Breast epithelium (tissue), 4 donors: Measurements from ENCODE around the gene IQGAP1. TPM values are rescaled to one million over a fixed set of nuclear protein-coding genes. Genes with fewer than 3 reads are reported as not detected.

Source experiments
- DNase-seq, 2 donors: peaks; one replicate each; pipeline ENCODE4 v3.0.0-alpha.2; 2019; ENCODE audit warnings: low spot score in 2 of 2
- H3K27ac ChIP-seq, 2 donors: fragments of 200-600 bp; sonication (generic) in 1 of 2; one replicate each; pipeline ENCODE4 v1.5.1; 2016 to 2019; ENCODE audit warnings: mild to moderate bottlenecking in 1 of 2
- H3K27me3 ChIP-seq, 2 donors: fragments of 200-600 bp; sonication (generic) in 1 of 2; one replicate each; pipeline versions ENCODE4 v1.5.1 to v1.6.0; 2017 to 2019; ENCODE audit warnings: control low read depth in 1 of 2, mild to moderate bottlenecking in 1 of 2
- H3K36me3 ChIP-seq: fragments of 200-600 bp; one replicate; pipeline ENCODE4 v1.5.1; 2019
- H3K4me1 ChIP-seq, 2 donors: fragments of 200-600 bp; sonication (generic); one replicate each; pipeline ENCODE4 v1.5.1; 2016 to 2019; ENCODE audit warnings: control low read depth in 1 of 2
- H3K4me3 ChIP-seq, 3 donors: fragments of 200-600 bp; sonication (generic); 1 replicate in 2 of 3; 2 replicates in 1 of 3; pipeline ENCODE4 v1.5.1; 2016 to 2019; ENCODE audit warnings: mild to moderate bottlenecking in 3 of 3, moderate library complexity in 2 of 3
- H3K9me3 ChIP-seq, 2 donors: fragments of 200-600 bp; sonication (generic) in 1 of 2; one replicate each; pipeline ENCODE4 v1.5.1; 2016 to 2019; ENCODE audit warnings: control low read depth in 1 of 2
- POLR2A ChIP-seq: fragments of 450-650 bp; IDR thresholded peaks from one replicate; pipeline ENCODE4 v1.6.1; 2016; ENCODE audit warnings: antibody characterized with exemption, mild to moderate bottlenecking, moderate library complexity
- POLR2AphosphoS5 ChIP-seq, 3 donors: sonication (generic); formaldehyde crosslinking; IDR thresholded peaks; one replicate each; pipeline ENCODE4 v1.6.1; 2017; ENCODE audit warnings: antibody characterized with exemption in 3 of 3
- intact Hi-C: fragments of 100-400 bp; cut with DNase I; formaldehyde crosslinking; loops from one replicate; pipeline ENCODE4 v1.15.1; 2023; ENCODE audit warnings: low total_unique reads
- total RNA-seq, 3 donors: library from RNA; depleted of rRNA; stranded (reverse); fragments of >200 nt; gene quantifications; one replicate each; pipeline ENCODE4 v1.1.0, GENCODE V29; 2016
- TF ChIP-seq, protein P1 (sequence below), 3 donors: fragments of 450-650 bp; IDR thresholded peaks; one replicate each; pipeline ENCODE4 v1.5.1; 2016 to 2017; ENCODE audit warnings: antibody characterized with exemption in 3 of 3, mild to moderate bottlenecking in 3 of 3, moderate library complexity in 3 of 3

The IQGAP1 gene
- total RNA-seq, 3 donors from 2014 or later, result 244 to 387 (median 288) TPM

GRCh38 chr15:90418627-90419026, 30.6 kb downstream of the IQGAP1 start:
- no peaks in the 10 kb centered on the region for H3K9me3 ChIP-seq
- no peak overlapping the region for H3K4me3 ChIP-seq
- no peaks in the 10 kb centered on the region for H3K36me3 ChIP-seq
- intact Hi-C loops, result no loop called here
- TF ChIP-seq, protein P1, sequence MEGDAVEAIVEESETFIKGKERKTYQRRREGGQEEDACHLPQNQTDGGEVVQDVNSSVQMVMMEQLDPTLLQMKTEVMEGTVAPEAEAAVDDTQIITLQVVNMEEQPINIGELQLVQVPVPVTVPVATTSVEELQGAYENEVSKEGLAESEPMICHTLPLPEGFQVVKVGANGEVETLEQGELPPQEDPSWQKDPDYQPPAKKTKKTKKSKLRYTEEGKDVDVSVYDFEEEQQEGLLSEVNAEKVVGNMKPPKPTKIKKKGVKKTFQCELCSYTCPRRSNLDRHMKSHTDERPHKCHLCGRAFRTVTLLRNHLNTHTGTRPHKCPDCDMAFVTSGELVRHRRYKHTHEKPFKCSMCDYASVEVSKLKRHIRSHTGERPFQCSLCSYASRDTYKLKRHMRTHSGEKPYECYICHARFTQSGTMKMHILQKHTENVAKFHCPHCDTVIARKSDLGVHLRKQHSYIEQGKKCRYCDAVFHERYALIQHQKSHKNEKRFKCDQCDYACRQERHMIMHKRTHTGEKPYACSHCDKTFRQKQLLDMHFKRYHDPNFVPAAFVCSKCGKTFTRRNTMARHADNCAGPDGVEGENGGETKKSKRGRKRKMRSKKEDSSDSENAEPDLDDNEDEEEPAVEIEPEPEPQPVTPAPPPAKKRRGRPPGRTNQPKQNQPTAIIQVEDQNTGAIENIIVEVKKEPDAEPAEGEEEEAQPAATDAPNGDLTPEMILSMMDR (IDR thresholded peaks at IDR 0.05), result no peak
- no peak for TF ChIP-seq POLR2A
- TF ChIP-seq POLR2AphosphoS5 (IDR thresholded peaks at IDR 0.05), result no peak
- no peaks in the 10 kb centered on the region for H3K27me3 ChIP-seq
- peaks cover 8 to 23% of the 10 kb centered on the region in 2 donors for H3K4me1 ChIP-seq
- no peak for DNase-seq
- H3K27ac ChIP-seq, result peak overlapping the region; percentile 62 to 63

GRCh38 chr15:90419206-90419605, 31.2 kb downstream of the IQGAP1 start:
- TF ChIP-seq POLR2A (no peak), POLR2AphosphoS5 (IDR thresholded peaks at IDR 0.05) (no peak)
- TF ChIP-seq, protein P1 (IDR thresholded peaks at IDR 0.05), result no peak
- intact Hi-C loops, result no loop called here
- no peak overlapping the region for H3K4me3 ChIP-seq
- H3K4me1 ChIP-seq, result peaks cover 8 to 24% of the 10 kb centered on the region in 2 donors
- no peaks in the 10 kb centered on the region for H3K9me3 ChIP-seq
- H3K27me3 ChIP-seq, result no peaks in the 10 kb centered on the region
- no peaks in the 10 kb centered on the region for H3K36me3 ChIP-seq
- DNase-seq, result no peak
- H3K27ac ChIP-seq, result peak overlapping the region in 1 of 2 donors; percentile 86

- Histone ChIP-seq H3K27me3 (no peaks in the 10 kb centered on the region), H3K36me3 (no peaks in the 10 kb centered on the region), H3K4me1 (peaks cover 8 to 20% of the 10 kb centered on the region in 2 donors), H3K9me3 (no peaks in the 10 kb centered on the region), H3K27ac (peak overlapping the region; percentile 84 to 86), H3K4me3 (peak overlapping the region in 1 of 3 donors; percentile 24)
- TF ChIP-seq, protein P1 (IDR thresholded peaks at IDR 0.05), result no peak
- TF ChIP-seq POLR2AphosphoS5 (IDR thresholded peaks at IDR 0.05) (no peak), POLR2A (no peak)
- DNase-seq, result no peak
- intact Hi-C loops, result no loop called here
Measured at GRCh38 chr15:90419738-90420406, 31.8 kb downstream of the IQGAP1 start.

GRCh38 chr15:90420451-90420850, 32.4 kb downstream of the IQGAP1 start:
- intact Hi-C loops, result no loop called here
- Histone ChIP-seq H3K27ac (peak overlapping the region; percentile 84 to 86), H3K4me1 (peaks cover 8 to 20% of the 10 kb centered on the region in 2 donors), H3K36me3 (no peaks in the 10 kb centered on the region), H3K9me3 (no peaks in the 10 kb centered on the region), H3K4me3 (peak overlapping the region in 1 of 3 donors; percentile 24), H3K27me3 (no peaks in the 10 kb centered on the region)
- DNase-seq, result no peak
- TF ChIP-seq POLR2A (no peak), POLR2AphosphoS5 (IDR thresholded peaks at IDR 0.05) (no peak)
- TF ChIP-seq, protein P1 (IDR thresholded peaks at IDR 0.05), result no peak

GRCh38 chr15:90421527-90421926, 33.5 kb downstream of the IQGAP1 start:
- H3K36me3 ChIP-seq, result no peaks in the 10 kb centered on the region
- H3K27me3 ChIP-seq, result no peaks in the 10 kb centered on the region
- no peak for DNase-seq
- peak overlapping the region; percentile 84 to 86 for H3K27ac ChIP-seq
- intact Hi-C loops, result no loop called here
- no peak overlapping the region for H3K4me3 ChIP-seq
- H3K9me3 ChIP-seq, result no peaks in the 10 kb centered on the region
- TF ChIP-seq, protein P1 (IDR thresholded peaks at IDR 0.05), result no peak
- no peak for TF ChIP-seq POLR2AphosphoS5 (IDR thresholded peaks at IDR 0.05)
- no peak for TF ChIP-seq POLR2A
- H3K4me1 ChIP-seq, result peaks cover 8 to 20% of the 10 kb centered on the region in 2 donors
